Bronchial smooth muscle cell (primary cell): ENCODE results near the gene PIWIL1. TPM values are rescaled to one million over a fixed set of nuclear protein-coding genes. Genes with fewer than 3 reads are reported as not detected.

ENCODE experiments used
- total RNA-seq: library from RNA; depleted of rRNA; stranded (reverse); fragments of >200 nt; gene quantifications from 2 replicates; pipeline ENCODE4 v1.2.1, GENCODE V29; 2014

The PIWIL1 gene
- total RNA-seq, result not detected in 2 replicates

GRCh38 chr12:130337488-130338303 is at the start of gene PIWIL1:
Gene PIWIL1, plus strand, starts transcription at chr12:130337887. Its CDS starts 4,705 bp downstream, at chr12:130342592.

Other genes starting within 250 kb of the PIWIL1 start
- gene FZD10, start 175.4 kb upstream of the PIWIL1 start, total RNA-seq, result not detected in 2 replicates